GM12865 (cell line): Measurements from ENCODE around the gene EID2.

ENCODE experiments used
- DNase-seq: peaks from one replicate; pipeline ENCODE4 v3.0.0; 2010; ENCODE audit warnings: low read depth
- H3K4me3 ChIP-seq: 2 replicates; pipeline ENCODE4 v1.5.1; 2011; ENCODE audit warnings: mild to moderate bottlenecking, low read depth, low read length, control low read depth
- TF ChIP-seq, protein P1 (sequence below): IDR thresholded peaks from 2 replicates; pipeline ENCODE4 v1.5.1; 2011; ENCODE audit warnings: low read length, control low read depth, low read depth, inconsistent platforms; ENCODE audit not compliant: insufficient read depth; ENCODE audit errors: missing control alignments

Gene EID2

DNA sequence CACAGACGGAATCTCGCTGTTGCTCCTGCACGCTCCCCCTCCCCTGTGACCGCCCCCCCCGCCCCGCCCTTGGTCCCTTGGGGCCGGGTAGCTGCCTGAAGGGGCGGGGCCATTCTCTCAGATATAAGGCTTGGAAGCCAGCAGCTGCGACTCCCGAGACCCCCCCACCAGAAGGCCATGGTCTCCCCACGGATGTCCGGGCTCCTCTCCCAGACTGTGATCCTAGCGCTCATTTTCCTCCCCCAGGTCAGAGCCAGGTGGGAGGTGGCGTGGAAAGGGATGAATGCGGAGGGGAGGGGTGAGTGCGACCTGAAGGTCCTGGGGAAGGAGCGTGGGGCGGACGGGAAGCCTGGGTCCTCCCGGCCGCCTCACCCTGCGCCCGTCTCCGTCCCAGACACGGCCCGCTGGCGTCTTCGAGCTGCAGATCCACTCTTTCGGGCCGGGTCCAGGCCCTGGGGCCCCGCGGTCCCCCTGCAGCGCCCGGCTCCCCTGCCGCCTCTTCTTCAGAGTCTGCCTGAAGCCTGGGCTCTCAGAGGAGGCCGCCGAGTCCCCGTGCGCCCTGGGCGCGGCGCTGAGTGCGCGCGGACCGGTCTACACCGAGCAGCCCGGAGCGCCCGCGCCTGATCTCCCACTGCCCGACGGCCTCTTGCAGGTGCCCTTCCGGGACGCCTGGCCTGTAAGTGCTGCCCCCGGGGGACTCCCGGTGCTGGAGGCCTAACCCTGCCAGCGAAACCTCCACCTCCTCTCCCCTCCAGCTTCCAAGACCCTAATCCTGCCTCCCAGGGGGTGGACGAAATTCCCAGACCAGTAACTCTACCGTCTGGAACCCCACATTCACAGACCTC is 40.9 kb downstream of the EID2 start, which contains the start of gene DLL3:
Gene DLL3 (plus strand): TSS at position 150 of the 845 bp plus-strand sequence. CDS start 28 bp downstream, at position 178.
- H3K4me3 ChIP-seq: no peak within 1 kb of the TSS
- DNase-seq: peak; percentile 24
- TF ChIP-seq, protein P1, sequence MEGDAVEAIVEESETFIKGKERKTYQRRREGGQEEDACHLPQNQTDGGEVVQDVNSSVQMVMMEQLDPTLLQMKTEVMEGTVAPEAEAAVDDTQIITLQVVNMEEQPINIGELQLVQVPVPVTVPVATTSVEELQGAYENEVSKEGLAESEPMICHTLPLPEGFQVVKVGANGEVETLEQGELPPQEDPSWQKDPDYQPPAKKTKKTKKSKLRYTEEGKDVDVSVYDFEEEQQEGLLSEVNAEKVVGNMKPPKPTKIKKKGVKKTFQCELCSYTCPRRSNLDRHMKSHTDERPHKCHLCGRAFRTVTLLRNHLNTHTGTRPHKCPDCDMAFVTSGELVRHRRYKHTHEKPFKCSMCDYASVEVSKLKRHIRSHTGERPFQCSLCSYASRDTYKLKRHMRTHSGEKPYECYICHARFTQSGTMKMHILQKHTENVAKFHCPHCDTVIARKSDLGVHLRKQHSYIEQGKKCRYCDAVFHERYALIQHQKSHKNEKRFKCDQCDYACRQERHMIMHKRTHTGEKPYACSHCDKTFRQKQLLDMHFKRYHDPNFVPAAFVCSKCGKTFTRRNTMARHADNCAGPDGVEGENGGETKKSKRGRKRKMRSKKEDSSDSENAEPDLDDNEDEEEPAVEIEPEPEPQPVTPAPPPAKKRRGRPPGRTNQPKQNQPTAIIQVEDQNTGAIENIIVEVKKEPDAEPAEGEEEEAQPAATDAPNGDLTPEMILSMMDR: no peak

DNA sequence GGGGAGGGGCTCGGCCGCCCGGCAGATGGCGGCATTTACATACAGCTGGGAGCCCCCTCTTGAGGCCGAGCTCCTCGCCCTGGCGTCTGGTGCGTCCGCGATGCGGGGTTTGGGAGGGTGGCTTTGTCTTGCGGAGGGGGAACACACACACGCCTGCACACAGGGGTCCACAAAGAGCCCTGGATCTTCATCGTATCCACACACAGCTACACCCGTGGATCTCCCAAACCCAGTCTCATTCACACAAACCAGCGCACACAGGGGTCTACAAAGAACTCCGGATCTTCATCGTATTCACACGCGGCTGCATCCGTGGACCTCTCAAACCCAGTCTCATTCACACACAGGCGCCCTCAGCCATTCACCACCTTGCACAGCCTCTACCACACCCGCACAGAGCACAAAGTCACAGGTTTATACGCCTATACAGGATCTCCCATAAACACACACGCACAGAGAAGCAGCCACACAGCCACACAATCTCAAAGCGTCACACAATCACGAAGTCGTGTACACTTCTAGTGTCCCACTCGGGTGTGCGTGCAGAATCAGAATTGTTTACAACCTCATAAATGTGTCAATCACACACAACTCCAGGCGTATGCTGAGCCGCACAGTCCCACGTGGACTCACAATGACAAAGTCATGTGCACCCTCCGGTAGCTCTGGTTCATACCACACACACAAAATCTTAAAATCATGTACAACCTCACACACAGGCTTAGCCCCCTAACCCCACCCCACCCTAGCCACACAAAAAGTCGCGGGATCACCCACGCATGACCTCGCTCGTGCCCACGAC is 41.8 kb downstream of the EID2 start:
- TF ChIP-seq, protein P1: no peak
- H3K4me3 ChIP-seq: no peak overlapping the region
- DNase-seq: peak; percentile 59

DNA sequence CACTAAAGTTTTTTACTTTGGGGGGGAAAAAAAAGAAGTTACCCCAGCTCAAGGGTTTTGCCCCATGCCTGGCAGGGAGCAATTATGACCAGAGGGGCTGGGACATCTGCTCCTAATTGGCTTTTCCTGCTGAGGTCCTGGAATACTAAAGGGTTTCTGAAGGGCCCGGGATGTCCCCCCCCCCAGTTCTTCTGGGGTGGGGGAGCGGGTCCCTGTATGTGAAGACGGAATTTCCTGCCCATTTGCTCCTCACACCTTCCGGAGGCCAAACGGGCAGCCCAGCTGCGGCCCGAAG is 42.3 kb downstream of the EID2 start:
- no peak for DNase-seq
- TF ChIP-seq, protein P1: peak; percentile 34
- H3K4me3 ChIP-seq: no peak overlapping the region

DNA sequence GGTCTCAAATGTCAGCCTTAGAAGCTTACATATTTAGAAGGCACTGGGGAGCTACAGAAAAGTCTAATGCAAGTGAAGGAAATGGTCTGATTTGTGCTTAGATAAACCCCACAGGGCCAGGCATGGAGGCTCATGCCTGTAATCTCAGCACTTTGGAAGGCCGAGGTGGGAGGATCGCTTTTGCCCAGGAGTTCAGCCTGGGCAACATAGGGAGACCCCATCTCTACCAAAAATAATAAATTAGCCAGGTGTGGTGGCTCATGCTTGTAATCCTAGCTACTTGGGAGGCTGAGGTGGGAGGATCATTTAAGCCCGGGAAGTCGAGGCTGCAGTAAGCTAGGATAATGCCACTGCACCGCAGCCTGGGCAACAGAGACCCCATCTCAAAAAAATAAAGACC is 43.9 kb downstream of the EID2 start:
- no peak overlapping the region for H3K4me3 ChIP-seq
- TF ChIP-seq, protein P1: no peak
- DNase-seq: no peak

DNA sequence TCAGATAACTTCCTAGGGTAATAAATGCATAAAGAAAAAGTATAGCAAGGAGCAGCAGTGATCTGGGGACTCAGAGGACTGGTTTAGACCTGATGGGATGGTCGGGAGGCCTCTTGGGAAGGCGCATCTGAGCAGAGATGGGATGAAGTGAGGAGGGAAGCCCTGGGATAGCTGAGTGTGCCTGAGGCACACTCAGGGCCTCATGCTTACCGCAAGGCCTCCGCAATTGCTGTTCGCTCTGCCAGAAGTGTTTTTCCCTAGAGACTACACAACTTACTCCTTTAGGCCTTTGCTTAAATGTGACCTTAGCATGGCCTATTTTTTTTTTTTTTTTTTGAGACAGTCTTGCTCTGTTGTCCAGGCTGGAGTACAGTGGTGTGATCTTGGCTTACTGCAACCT is 45.3 kb downstream of the EID2 start:
- TF ChIP-seq, protein P1: no peak
- DNase-seq: no peak
- no peak overlapping the region for H3K4me3 ChIP-seq

DNA sequence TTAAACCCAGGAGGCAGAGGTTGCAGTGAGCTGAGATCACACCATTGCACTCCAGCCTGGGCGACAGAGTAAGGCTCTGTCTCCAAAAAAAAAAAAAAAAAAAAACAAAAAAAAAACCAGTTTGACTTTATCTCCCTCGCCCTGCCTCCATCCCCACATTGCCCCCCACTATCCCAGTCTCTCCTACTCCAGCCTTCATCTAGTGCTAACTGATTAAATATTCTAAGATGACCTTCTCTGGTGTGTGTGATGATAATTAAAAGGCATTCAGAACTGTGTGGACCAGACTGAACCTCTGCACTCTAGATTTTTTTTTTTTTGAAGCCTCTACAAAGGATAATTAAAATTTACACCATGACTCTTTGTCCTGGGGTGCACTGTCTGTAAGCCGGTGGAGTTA is 47.2 kb downstream of the EID2 start:
- TF ChIP-seq, protein P1: no peak
- no peak for DNase-seq
- no peak overlapping the region for H3K4me3 ChIP-seq
